Activated naive CD4-positive, alpha-beta T cell treated with anti-CD3 and anti-CD28 coated beads for 36 hours (primary cell): ENCODE measurements around the gene TADA1. TPM values are rescaled to one million over a fixed set of nuclear protein-coding genes. Genes with fewer than 3 reads are reported as not detected.

Experiments used
- CTCF ChIA-PET: fragments of 350-600 bp; sonication (Branson Sonifier 250); formaldehyde crosslinking; loops from one replicate; lab custom pipeline; 2021; ENCODE audit warnings: antibody characterized with exemption; lab: Charles Lee
- DNase-seq: peaks from one replicate; pipeline ENCODE4 v3.0.0-alpha.2; 2020
- H3K27ac Mint-ChIP-seq: one replicate; pipeline ENCODE4 v1.8.0; 2021; ENCODE audit warnings: mild to moderate bottlenecking, mixed read lengths
- H3K27me3 Mint-ChIP-seq: one replicate; pipeline ENCODE4 v1.8.0; 2021; ENCODE audit warnings: low read depth, mixed read lengths
- H3K36me3 Mint-ChIP-seq: one replicate; pipeline ENCODE4 v1.8.0; 2021; ENCODE audit warnings: low read depth, mixed read lengths
- H3K4me1 Mint-ChIP-seq: one replicate; pipeline ENCODE4 v1.8.0; 2021; ENCODE audit warnings: low read depth, mixed read lengths
- H3K4me3 Mint-ChIP-seq: one replicate; pipeline ENCODE4 v1.8.0; 2021; ENCODE audit warnings: mild to moderate bottlenecking, moderate library complexity, mixed read lengths
- H3K9me3 Mint-ChIP-seq: one replicate; pipeline ENCODE4 v1.8.0; 2021; ENCODE audit warnings: mixed read lengths
- intact Hi-C: fragments of 100-400 bp; cut with micrococcal nuclease; formaldehyde crosslinking; loops from one replicate; pipeline ENCODE4 v1.15.1; 2023
- total RNA-seq, 2 experiments: library from RNA; stranded (reverse); gene quantifications; one replicate each; pipeline ENCODE4 v1.2.3, GENCODE V29; 2021

Gene TADA1
- total RNA-seq, 2 experiments from 2014 or later: 19.6 to 19.9 TPM

GRCh38 chr1:166910396-166910994, 34.4 kb upstream of the TADA1 start:
- H3K36me3 Mint-ChIP-seq: no peaks in the 10 kb centered on the region

GRCh38 chr1:166908942-166909341, 32.9 kb upstream of the TADA1 start:
- intact Hi-C loops: no loop called here
- no peak for DNase-seq
- CTCF ChIA-PET: interaction anchor here (0.7 to 20.2 kb wide), 9 partner anchors 25 to 216 kb away, joined by 3 to 635 read pairs (median 7); no protein-coding TSS in a partner anchor
- Mint-ChIP-seq H3K36me3 (no peaks in the 10 kb centered on the region), H3K9me3 (no peaks in the 10 kb centered on the region), H3K4me3 (no peak overlapping the region), H3K4me1 (peaks cover 5% of the 10 kb centered on the region), H3K27ac (no peak overlapping the region), H3K27me3 (no peaks in the 10 kb centered on the region)

More at GRCh38 chr1:166910396-166910994, 34.4 kb upstream of the TADA1 start:
- CTCF ChIA-PET: interaction anchor here (0.6 to 20.2 kb wide), 42 partner anchors 8 to 1861 kb away, joined by 3 to 635 read pairs (median 4); partner anchors contain the start of genes CREG1 and GPA33
- DNase-seq: peak; percentile 90
- no peak overlapping the region for H3K4me3 Mint-ChIP-seq
- peaks cover 5% of the 10 kb centered on the region for H3K4me1 Mint-ChIP-seq
- H3K9me3 Mint-ChIP-seq: no peaks in the 10 kb centered on the region
- H3K27ac Mint-ChIP-seq: no peak overlapping the region
- intact Hi-C loops: loop anchor here (1.0 to 10.0 kb wide), 11 partner anchors 26 to 983 kb away; partner anchors contain the start of genes CREG1, POU2F1 and TADA1
- H3K27me3 Mint-ChIP-seq: no peaks in the 10 kb centered on the region

GRCh38 chr1:166907763-166908162, 31.7 kb upstream of the TADA1 start:
- Mint-ChIP-seq H3K36me3 (no peaks in the 10 kb centered on the region), H3K4me3 (no peak overlapping the region), H3K27ac (no peak overlapping the region), H3K27me3 (no peaks in the 10 kb centered on the region), H3K4me1 (peaks cover 5% of the 10 kb centered on the region), H3K9me3 (no peaks in the 10 kb centered on the region)
- CTCF ChIA-PET: interaction anchor here (3.3 to 20.2 kb wide), 2 partner anchors 136 to 151 kb away, joined by 15 to 635 read pairs; no protein-coding TSS in a partner anchor
- intact Hi-C loops: no loop called here
- no peak for DNase-seq

- no peaks in the 10 kb centered on the region for H3K9me3 Mint-ChIP-seq
These were observed 31.0 kb upstream of the TADA1 start for GRCh38 chr1:166907051-166907450.

GRCh38 chr1:166906647-166907046, 30.6 kb upstream of the TADA1 start:
- CTCF ChIA-PET: interaction anchor here (0.6 to 20.2 kb wide), 4 partner anchors 88 to 571 kb away, joined by 3 to 635 read pairs (median 4); no protein-coding TSS in a partner anchor
- H3K9me3 Mint-ChIP-seq: no peaks in the 10 kb centered on the region
- H3K4me3 Mint-ChIP-seq: no peak overlapping the region
- H3K36me3 Mint-ChIP-seq: no peaks in the 10 kb centered on the region
- H3K4me1 Mint-ChIP-seq: peaks cover 8% of the 10 kb centered on the region
- no peak for DNase-seq
- H3K27ac Mint-ChIP-seq: no peak overlapping the region
- intact Hi-C loops: no loop called here
- H3K27me3 Mint-ChIP-seq: no peaks in the 10 kb centered on the region

More at GRCh38 chr1:166907051-166907450, 31.0 kb upstream of the TADA1 start:
- Mint-ChIP-seq H3K27me3 (no peaks in the 10 kb centered on the region), H3K36me3 (no peaks in the 10 kb centered on the region), H3K4me1 (peaks cover 7% of the 10 kb centered on the region), H3K27ac (no peak overlapping the region), H3K4me3 (no peak overlapping the region)
- DNase-seq: no peak
- CTCF ChIA-PET: interaction anchor here (20.2 kb wide), 1 partner anchor 151 kb away, joined by 635 read pairs; no protein-coding TSS in a partner anchor
- intact Hi-C loops: no loop called here

- H3K4me1 Mint-ChIP-seq: peaks cover 8% of the 10 kb centered on the region
- no peaks in the 10 kb centered on the region for H3K36me3 Mint-ChIP-seq
- intact Hi-C loops: no loop called here
- H3K4me3 Mint-ChIP-seq: no peak overlapping the region
- H3K9me3 Mint-ChIP-seq: no peaks in the 10 kb centered on the region
- H3K27ac Mint-ChIP-seq: no peak overlapping the region
- H3K27me3 Mint-ChIP-seq: no peaks in the 10 kb centered on the region
- no peak for DNase-seq
- CTCF ChIA-PET: interaction anchor here (0.6 to 20.2 kb wide), 9 partner anchors 19 to 627 kb away, joined by 3 to 635 read pairs (median 3); no protein-coding TSS in a partner anchor
These were observed 29.8 kb upstream of the TADA1 start for GRCh38 chr1:166905900-166906299.

GRCh38 chr1:166905136-166905535, 29.1 kb upstream of the TADA1 start:
- intact Hi-C loops: no loop called here
- no peaks in the 10 kb centered on the region for H3K9me3 Mint-ChIP-seq
- no peaks in the 10 kb centered on the region for H3K27me3 Mint-ChIP-seq
- peaks cover 3% of the 10 kb centered on the region for H3K4me1 Mint-ChIP-seq
- CTCF ChIA-PET: interaction anchor here (0.6 to 20.2 kb wide), 3 partner anchors 143 to 628 kb away, joined by 3 to 635 read pairs (median 4); no protein-coding TSS in a partner anchor
- H3K36me3 Mint-ChIP-seq: no peaks in the 10 kb centered on the region
- no peak overlapping the region for H3K4me3 Mint-ChIP-seq
- DNase-seq: no peak
- H3K27ac Mint-ChIP-seq: no peak overlapping the region

- CTCF ChIA-PET: interaction anchor here (20.2 kb wide), 1 partner anchor 155 kb away, joined by 635 read pairs; no protein-coding TSS in a partner anchor
- Mint-ChIP-seq H3K4me1 (peaks cover 3% of the 10 kb centered on the region), H3K27ac (no peak overlapping the region), H3K9me3 (no peaks in the 10 kb centered on the region), H3K36me3 (no peaks in the 10 kb centered on the region), H3K4me3 (no peak overlapping the region), H3K27me3 (no peaks in the 10 kb centered on the region)
- no peak for DNase-seq
- intact Hi-C loops: no loop called here
These were observed 27.2 kb upstream of the TADA1 start for GRCh38 chr1:166903232-166903631.

GRCh38 chr1:166902279-166902678, 26.2 kb upstream of the TADA1 start:
- peaks cover 3% of the 10 kb centered on the region for H3K4me1 Mint-ChIP-seq
- CTCF ChIA-PET: interaction anchor here (0.6 to 20.2 kb wide), 5 partner anchors 8 to 179 kb away, joined by 3 to 635 read pairs (median 3); no protein-coding TSS in a partner anchor
- no peaks in the 10 kb centered on the region for H3K36me3 Mint-ChIP-seq
- no peak overlapping the region for H3K27ac Mint-ChIP-seq
- H3K4me3 Mint-ChIP-seq: no peak overlapping the region
- H3K9me3 Mint-ChIP-seq: peaks cover 2% of the 10 kb centered on the region
- DNase-seq: no peak
- intact Hi-C loops: no loop called here
- H3K27me3 Mint-ChIP-seq: no peaks in the 10 kb centered on the region

- DNase-seq: no peak
- Mint-ChIP-seq H3K27ac (no peak overlapping the region), H3K4me3 (no peak overlapping the region), H3K4me1 (peaks cover 3% of the 10 kb centered on the region), H3K27me3 (no peaks in the 10 kb centered on the region), H3K36me3 (no peaks in the 10 kb centered on the region), H3K9me3 (peaks cover 6% of the 10 kb centered on the region)
- intact Hi-C loops: no loop called here
- CTCF ChIA-PET: interaction anchor here (1.0 to 20.2 kb wide), 3 partner anchors 9 to 223 kb away, joined by 3 to 635 read pairs (median 10); no protein-coding TSS in a partner anchor
These were observed 24.9 kb upstream of the TADA1 start for GRCh38 chr1:166900987-166901386.

GRCh38 chr1:166899769-166900168, 23.7 kb upstream of the TADA1 start:
- intact Hi-C loops: no loop called here
- peaks cover 6% of the 10 kb centered on the region for H3K9me3 Mint-ChIP-seq
- no peak overlapping the region for H3K4me3 Mint-ChIP-seq
- H3K27me3 Mint-ChIP-seq: no peaks in the 10 kb centered on the region
- H3K27ac Mint-ChIP-seq: no peak overlapping the region
- DNase-seq: no peak
- H3K4me1 Mint-ChIP-seq: peaks cover 3% of the 10 kb centered on the region
- no peaks in the 10 kb centered on the region for H3K36me3 Mint-ChIP-seq
- CTCF ChIA-PET: interaction anchor here (1.2 to 20.2 kb wide), 4 partner anchors 10 to 159 kb away, joined by 5 to 635 read pairs (median 10); no protein-coding TSS in a partner anchor

GRCh38 chr1:166895766-166896165, 19.7 kb upstream of the TADA1 start:
- H3K36me3 Mint-ChIP-seq: no peaks in the 10 kb centered on the region
- H3K27me3 Mint-ChIP-seq: no peaks in the 10 kb centered on the region
- CTCF ChIA-PET: no interaction called here
- DNase-seq: no peak
- intact Hi-C loops: no loop called here
- H3K9me3 Mint-ChIP-seq: peaks cover 6% of the 10 kb centered on the region
- no peaks in the 10 kb centered on the region for H3K4me1 Mint-ChIP-seq
- H3K27ac Mint-ChIP-seq: no peak overlapping the region
- H3K4me3 Mint-ChIP-seq: no peak overlapping the region
